HG02973 (cell line): ENCODE data around the gene WDR77.

Experiments used
- ATAC-seq: cut with Tn5 transposase; IDR thresholded peaks from one replicate; pipeline ENCODE4 v1.9.1; 2021; ENCODE audit warnings: moderate library complexity; ENCODE audit not compliant: unreplicated experiment

Gene WDR77

DNA sequence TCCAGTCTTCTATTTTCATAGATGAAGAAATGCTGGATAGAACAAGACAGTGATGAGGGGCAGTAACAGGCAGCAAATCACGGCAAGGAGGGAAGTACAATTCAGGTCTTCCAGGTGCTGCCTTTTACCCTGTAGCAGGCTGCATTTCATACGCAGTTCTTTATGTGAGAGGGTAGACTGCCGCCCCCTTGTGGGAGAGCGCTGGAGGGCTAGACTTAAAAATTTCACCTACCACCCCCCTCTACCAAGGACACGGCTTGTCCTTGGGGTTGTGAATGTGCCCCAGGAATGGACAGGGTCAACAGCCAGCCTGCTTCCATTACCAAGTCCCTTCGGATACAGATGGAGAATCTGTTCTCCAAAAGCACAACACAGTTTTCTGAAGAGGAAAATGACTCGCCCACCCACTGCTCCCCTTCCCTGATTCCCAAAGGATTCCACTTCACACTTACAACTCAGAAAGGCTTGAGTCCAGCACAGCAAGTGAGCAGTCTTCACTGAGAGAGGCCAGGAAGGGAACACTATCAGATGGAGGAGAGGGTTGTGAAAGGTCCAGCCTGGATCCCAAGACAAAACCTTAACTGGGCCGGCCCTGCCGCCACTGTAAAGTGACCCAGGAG is 7.4 kb downstream of the WDR77 start:
- no peak for ATAC-seq

DNA sequence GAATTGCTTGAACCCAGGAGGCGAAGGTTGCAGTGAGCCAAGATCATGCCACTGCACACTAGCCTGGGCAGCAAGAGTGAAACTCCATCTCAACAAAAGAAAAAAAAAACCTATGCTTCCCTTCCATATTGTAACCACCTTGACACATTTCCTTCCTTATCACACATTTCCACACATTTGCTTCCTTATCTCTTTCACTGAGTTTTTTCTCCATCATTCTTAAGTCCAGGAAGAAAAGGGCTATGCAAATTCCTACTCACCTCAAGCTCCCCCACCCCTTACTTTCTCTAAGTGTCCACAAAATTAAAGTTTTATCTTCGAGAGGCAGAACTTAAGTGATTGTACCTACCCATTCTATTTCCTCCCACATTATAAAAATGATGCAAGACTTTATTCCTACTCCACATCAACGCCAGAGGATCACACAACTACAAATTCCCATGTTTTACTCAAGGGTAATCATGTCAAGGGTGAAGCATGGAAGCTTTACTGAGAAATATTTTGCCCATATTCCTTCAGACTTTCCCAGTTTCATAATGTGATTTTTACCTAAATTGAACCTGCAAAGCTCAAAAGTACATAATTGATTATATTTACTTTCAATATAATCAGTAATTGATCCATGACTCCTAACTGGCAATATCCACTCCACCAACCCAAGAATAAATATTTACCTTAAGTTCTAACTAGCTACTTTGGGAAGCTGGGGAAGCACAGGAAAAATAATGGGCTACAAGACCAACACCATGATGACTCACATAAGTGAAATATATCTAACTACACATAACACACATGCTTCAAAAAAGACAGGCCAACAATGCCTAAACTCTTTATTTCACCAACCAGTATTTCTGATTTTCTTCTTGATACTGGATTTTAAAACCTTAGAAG is 9.3 kb downstream of the WDR77 start:
- no peak for ATAC-seq

GRCh38 chr1:111436726-111437125 is 12.3 kb downstream of the WDR77 start:
- no peak for ATAC-seq

DNA sequence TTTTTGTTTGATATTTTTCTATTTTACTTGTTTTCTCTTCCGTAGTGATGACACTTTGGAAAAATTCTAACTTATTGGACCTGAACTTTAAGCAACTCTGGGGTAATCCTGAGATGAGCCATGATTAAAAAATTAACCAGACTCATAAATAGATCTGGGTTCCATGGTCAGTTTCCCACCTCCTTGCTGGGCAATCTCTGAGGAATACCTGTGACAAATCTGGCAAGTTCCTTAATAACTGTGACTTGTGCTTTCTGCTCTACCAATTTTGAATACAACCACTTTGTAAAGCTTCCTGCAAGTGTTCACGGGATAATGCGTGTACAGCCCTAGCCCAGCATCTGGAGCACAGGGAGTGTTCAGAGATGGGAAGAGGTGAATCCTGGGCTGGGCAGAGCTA is 24.8 kb downstream of the WDR77 start:
- no peak for ATAC-seq

- ATAC-seq: no peak
These were observed 26.3 kb downstream of the WDR77 start for GRCh38 chr1:111422546-111423391.

- ATAC-seq: no peak
These were observed 28.7 kb downstream of the WDR77 start for GRCh38 chr1:111420377-111420776.

GRCh38 chr1:111419037-111419436 is 30.0 kb downstream of the WDR77 start:
- ATAC-seq: no peak

DNA sequence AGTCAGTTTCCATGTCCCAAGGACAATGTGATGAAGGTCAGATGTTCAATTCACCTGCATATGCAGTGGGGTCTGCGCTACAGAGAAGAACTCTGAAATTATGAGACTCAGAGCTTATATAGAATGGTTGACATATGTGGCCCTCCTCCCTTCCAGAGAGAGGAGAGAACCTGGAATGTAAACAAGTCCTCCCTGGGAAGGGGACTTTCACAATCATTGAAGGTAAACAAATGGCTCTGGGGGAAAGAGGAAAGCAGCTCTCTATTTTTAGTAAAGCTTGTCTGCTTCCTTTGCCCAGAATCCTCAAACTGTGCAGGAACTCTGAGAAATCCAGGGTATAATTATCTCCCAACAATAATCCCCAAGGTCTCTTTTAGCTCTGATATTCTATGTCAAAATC is 31.3 kb downstream of the WDR77 start:
- ATAC-seq: no peak

DNA sequence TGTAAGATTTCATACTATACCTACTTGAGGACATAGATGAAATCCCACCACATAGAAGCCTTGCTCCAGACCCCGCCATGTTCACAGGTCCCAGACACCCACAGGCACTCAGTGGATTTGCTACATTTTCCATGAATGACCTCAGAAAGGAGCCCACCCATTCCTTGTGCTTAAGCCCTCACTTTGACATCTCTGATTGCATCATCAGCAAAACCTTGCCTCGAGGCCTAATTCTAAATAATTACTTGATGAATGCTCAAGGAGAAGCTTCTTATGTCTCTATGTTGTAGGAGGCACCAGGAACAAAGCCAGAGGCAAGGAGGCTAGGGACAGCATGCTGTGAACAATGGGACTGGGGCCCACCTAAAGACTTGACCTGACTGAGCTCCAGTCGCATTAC is 33.6 kb downstream of the WDR77 start:
- no peak for ATAC-seq

- no peak for ATAC-seq
These were observed 34.3 kb downstream of the WDR77 start for GRCh38 chr1:111414756-111415155.

GRCh38 chr1:111412839-111413238 is 36.2 kb downstream of the WDR77 start:
- no peak for ATAC-seq

- no peak for ATAC-seq
These were observed 41.8 kb downstream of the WDR77 start for GRCh38 chr1:111407301-111407700.

- ATAC-seq: peak; percentile 93
These were observed 42.7 kb downstream of the WDR77 start for GRCh38 chr1:111406321-111406768.

- ATAC-seq: no peak
These were observed 44.5 kb downstream of the WDR77 start for GRCh38 chr1:111404588-111404987.

GRCh38 chr1:111402083-111402482 is 47.0 kb downstream of the WDR77 start:
- no peak for ATAC-seq

GRCh38 chr1:111399792-111400610 is 49.1 kb downstream of the WDR77 start:
- ATAC-seq: no peak

DNA sequence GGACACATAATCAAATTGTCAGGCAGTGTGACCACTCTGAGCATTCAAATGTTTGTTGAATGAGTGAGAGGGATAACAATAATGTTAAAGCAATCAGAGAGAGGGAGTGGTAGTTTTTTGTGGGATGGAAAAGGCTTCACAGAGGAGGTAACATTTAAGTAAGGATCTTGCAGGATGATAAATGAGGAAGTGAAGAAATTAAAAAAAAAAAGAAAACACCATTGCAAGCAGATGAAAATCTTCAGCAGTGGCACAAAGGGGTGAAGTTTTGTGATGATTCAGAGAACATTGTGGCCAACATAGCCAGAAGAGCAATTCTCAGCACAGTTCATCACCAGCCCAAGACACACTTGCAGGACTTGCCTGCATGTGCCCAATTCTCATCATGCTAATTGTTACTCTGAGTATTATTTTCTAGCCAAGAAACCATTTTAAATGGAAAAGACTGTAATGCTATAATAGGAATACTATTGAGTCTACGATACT is 56.6 kb downstream of the WDR77 start:
- no peak for ATAC-seq

GRCh38 chr1:111392042-111392441 is 57.0 kb downstream of the WDR77 start:
- ATAC-seq: no peak
